ENCODE data around the gene ME1.

DNA sequence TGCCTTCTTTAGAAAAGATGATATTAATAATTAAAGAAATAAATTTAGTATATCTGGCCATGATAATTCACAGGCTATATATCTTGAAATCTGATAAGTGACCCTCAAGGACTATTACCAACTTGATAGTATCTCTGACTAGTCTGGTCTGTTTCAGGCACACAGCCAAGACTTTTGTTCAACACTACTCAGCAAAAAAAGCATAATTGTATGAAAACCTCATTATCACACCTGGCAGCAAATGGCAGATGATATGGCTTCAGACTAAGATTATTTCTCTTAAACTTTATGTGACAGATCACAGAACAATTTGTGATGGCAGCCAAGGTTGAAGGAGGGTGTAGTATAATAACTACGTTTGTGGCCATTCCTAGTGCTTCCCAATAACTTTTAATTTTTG is 123.0 kb downstream of the ME1 start:
- TF ChIP-seq CTCF (IDR thresholded peaks at IDR 0.05; ENCODE audit: extremely low read depth in 1 of 2, insufficient read depth in 1 of 2, low read depth in 1 of 2, low read length in 2 of 2) (no peak), JUN (IDR thresholded peaks at IDR 0.05; ENCODE audit: borderline replicate concordance, insufficient read depth, insufficient read length, low read depth) (no peak), POLR2A (IDR thresholded peaks at IDR 0.05; ENCODE audit: low read depth, low read length) (no peak), POLR2AphosphoS5 (IDR thresholded peaks at IDR 0.05; ENCODE audit: insufficient read depth, low read depth, low read length) (no peak), GATA2 (IDR thresholded peaks at IDR 0.05; ENCODE audit: insufficient read depth, insufficient read length, low read depth, low read length) (no peak), MYC (IDR thresholded peaks at IDR 0.05; ENCODE audit: low read depth, low read length) (no peak), EZH2 (IDR thresholded peaks at IDR 0.05; ENCODE audit: borderline replicate concordance, low read depth, low read length, severe bottlenecking) (no peak)

Measured in endothelial cell of umbilical vein (primary cell).